Osteocyte (in vitro differentiated cells): ENCODE data around the gene HOXA10. TPM values are rescaled to one million over a fixed set of nuclear protein-coding genes. Genes with fewer than 3 reads are reported as not detected.

Source experiments
- DNase-seq: peaks from one replicate; pipeline ENCODE4 v3.0.0; 2021; ENCODE audit warnings: mixed read lengths; ENCODE audit not compliant: unreplicated experiment; ENCODE audit errors: extremely low spot score
- H3K27ac Mint-ChIP-seq: one replicate; pipeline ENCODE4 v1.8.0; 2021; ENCODE audit warnings: mild to moderate bottlenecking, mixed read lengths; ENCODE audit not compliant: unreplicated experiment
- H3K27me3 Mint-ChIP-seq: one replicate; pipeline ENCODE4 v1.8.0; 2021; ENCODE audit warnings: mixed read lengths; ENCODE audit not compliant: unreplicated experiment
- H3K36me3 Mint-ChIP-seq: one replicate; pipeline ENCODE4 v1.8.0; 2021; ENCODE audit warnings: mixed read lengths; ENCODE audit not compliant: unreplicated experiment
- H3K4me1 Mint-ChIP-seq: one replicate; pipeline ENCODE4 v1.8.0; 2021; ENCODE audit warnings: mixed read lengths; ENCODE audit not compliant: unreplicated experiment
- H3K4me3 Mint-ChIP-seq: one replicate; pipeline ENCODE4 v1.8.0; 2021; ENCODE audit warnings: mild to moderate bottlenecking, moderate library complexity, mixed read lengths; ENCODE audit not compliant: unreplicated experiment
- H3K9me3 Mint-ChIP-seq: one replicate; pipeline ENCODE4 v1.8.0; 2021; ENCODE audit warnings: mixed read lengths; ENCODE audit not compliant: unreplicated experiment
- total RNA-seq: library from RNA; stranded (reverse); gene quantifications from 2 replicates; pipeline ENCODE4 v1.2.1, GENCODE V29; 2021
- TF ChIP-seq, protein P1 (sequence below): fragments of 200-600 bp; sonication (generic); IDR thresholded peaks from 2 replicates; pipeline ENCODE4 v1.5.0; 2021; ENCODE audit warnings: antibody characterized with exemption, mild to moderate bottlenecking, moderate library complexity

Gene HOXA10
- total RNA-seq, 1 donor from 2014 or later: not detected

DNA sequence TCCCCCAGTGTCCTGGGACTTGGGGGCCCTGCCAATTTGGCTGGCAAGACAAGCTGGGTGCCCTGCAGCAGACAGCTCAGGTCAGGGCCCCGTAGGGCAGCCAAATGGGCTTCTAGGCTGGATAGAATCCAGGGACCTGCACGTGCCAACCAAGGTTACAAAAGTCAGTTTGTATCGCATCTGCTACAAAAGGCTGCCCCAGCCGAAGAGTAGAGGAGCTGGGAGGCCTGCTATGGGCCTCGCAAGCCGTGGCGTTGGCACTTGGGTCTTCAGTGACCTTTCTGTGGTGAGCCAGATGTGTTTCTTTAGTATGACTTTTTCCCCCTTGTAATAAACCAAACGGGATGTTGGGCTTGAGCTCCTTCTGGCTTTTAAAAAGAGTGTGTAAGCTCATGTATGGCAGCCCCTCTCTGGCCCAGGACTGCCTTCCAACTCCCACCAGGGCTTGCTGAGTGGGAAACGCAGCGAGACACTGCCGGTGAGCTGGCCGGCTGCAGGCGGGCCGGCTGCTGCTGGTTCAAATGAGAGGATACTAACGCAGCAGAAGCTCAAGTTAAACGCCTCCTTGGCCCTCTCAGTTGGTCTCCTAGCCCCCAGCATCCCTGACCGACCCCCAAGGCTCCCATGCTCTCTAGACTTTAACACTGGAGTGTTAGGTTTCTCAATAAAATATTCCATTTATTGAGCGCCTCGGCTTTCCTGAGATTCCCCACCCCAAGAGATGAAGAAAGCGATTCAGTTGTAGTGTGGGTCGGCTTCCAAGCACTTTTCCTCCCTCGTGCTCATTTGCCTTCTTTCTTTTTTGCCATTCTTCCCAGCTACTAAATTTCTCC, 3.1 kb upstream of the HOXA10 start:
- Mint-ChIP-seq H3K27ac (no peak overlapping the region), H3K9me3 (no peaks in the 10 kb centered on the region), H3K27me3 (peaks cover 79% of the 10 kb centered on the region), H3K4me3 (no peak overlapping the region), H3K4me1 (peaks cover 8% of the 10 kb centered on the region), H3K36me3 (no peaks in the 10 kb centered on the region)
- DNase-seq: no peak
- TF ChIP-seq, protein P1, sequence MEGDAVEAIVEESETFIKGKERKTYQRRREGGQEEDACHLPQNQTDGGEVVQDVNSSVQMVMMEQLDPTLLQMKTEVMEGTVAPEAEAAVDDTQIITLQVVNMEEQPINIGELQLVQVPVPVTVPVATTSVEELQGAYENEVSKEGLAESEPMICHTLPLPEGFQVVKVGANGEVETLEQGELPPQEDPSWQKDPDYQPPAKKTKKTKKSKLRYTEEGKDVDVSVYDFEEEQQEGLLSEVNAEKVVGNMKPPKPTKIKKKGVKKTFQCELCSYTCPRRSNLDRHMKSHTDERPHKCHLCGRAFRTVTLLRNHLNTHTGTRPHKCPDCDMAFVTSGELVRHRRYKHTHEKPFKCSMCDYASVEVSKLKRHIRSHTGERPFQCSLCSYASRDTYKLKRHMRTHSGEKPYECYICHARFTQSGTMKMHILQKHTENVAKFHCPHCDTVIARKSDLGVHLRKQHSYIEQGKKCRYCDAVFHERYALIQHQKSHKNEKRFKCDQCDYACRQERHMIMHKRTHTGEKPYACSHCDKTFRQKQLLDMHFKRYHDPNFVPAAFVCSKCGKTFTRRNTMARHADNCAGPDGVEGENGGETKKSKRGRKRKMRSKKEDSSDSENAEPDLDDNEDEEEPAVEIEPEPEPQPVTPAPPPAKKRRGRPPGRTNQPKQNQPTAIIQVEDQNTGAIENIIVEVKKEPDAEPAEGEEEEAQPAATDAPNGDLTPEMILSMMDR: no peak

- TF ChIP-seq, protein P1: no peak
- no peaks in the 10 kb centered on the region for H3K9me3 Mint-ChIP-seq
- peaks cover 13% of the 10 kb centered on the region for H3K4me1 Mint-ChIP-seq
- no peak for DNase-seq
- peaks cover 81% of the 10 kb centered on the region for H3K27me3 Mint-ChIP-seq
- no peak overlapping the region for H3K4me3 Mint-ChIP-seq
- no peaks in the 10 kb centered on the region for H3K36me3 Mint-ChIP-seq
- H3K27ac Mint-ChIP-seq: no peak overlapping the region
These were observed 2.4 kb upstream of the HOXA10 start for GRCh38 chr7:27176524-27176845.

GRCh38 chr7:27175626-27176523, 1.8 kb upstream of the HOXA10 start:
- DNase-seq: no peak
- no peaks in the 10 kb centered on the region for H3K9me3 Mint-ChIP-seq
- H3K36me3 Mint-ChIP-seq: no peaks in the 10 kb centered on the region
- peaks cover 82% of the 10 kb centered on the region for H3K27me3 Mint-ChIP-seq
- no peak overlapping the region for H3K4me3 Mint-ChIP-seq
- peaks cover 13% of the 10 kb centered on the region for H3K4me1 Mint-ChIP-seq
- H3K27ac Mint-ChIP-seq: no peak overlapping the region
- TF ChIP-seq, protein P1: no peak

DNA sequence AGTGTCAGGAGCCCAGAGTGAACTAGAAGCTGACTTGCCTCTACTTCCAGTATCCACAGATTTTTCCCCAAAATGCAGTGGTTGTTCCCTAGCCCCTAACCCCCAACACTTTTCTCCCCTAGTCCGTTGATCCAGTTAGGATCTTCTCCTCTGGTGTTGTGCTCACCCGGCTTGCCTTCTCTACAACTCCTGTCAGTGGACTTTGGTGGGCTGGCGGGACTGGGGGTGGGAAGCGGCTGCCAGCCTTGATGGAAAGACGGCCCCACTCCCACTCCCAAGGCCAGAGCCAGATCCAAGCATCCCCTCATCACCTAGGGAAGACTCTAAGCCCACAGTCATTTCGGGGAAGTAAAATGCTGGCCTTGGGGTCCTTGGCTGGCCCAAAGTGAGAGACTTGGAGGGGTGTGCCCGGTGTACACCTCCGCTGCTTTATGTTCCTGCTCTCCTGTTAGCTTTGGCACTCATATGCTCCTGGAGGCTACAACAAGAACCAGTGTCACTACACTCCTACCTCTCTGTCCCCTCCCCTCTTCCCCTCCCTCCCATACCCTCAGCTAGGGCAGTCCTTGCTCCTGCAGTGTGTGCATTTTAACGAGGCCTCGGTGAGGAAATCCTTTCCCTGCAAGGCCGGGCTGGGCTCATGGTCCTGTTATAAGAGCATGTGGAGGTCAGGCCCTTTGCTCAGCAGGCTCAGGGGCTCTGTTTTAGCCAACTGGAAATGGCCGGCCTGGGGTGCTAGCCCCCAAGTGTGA, 930 bp upstream of the HOXA10 start:
- DNase-seq: no peak
- H3K4me3 Mint-ChIP-seq: peak overlapping the region; percentile 32
- no peak overlapping the region for H3K27ac Mint-ChIP-seq
- no peaks in the 10 kb centered on the region for H3K36me3 Mint-ChIP-seq
- no peaks in the 10 kb centered on the region for H3K9me3 Mint-ChIP-seq
- TF ChIP-seq, protein P1: no peak
- H3K4me1 Mint-ChIP-seq: peaks cover 13% of the 10 kb centered on the region
- peaks cover 85% of the 10 kb centered on the region for H3K27me3 Mint-ChIP-seq
